Osteoblast (primary cell): Measurements from ENCODE around the gene SLC25A3. TPM values are rescaled to one million over a fixed set of nuclear protein-coding genes. Genes with fewer than 3 reads are reported as not detected.
A peak's percentile ranks its signal among the peaks of the same experiment; 100 is the strongest.

Experiments
- DNase-seq: peaks from one replicate; pipeline ENCODE4 v3.0.0; 2011; ENCODE audit warnings: low spot score, mixed read lengths; ENCODE audit not compliant: insufficient read length; ENCODE audit errors: missing footprints
- H2AFZ ChIP-seq: 2 replicates; pipeline ENCODE4 v1.6.0; 2011; ENCODE audit warnings: mild to moderate bottlenecking, low read length
- H3K27ac ChIP-seq: 2 replicates; pipeline ENCODE4 v1.5.1; 2011; ENCODE audit warnings: mild to moderate bottlenecking, low read depth, low read length, moderate library complexity
- H3K27me3 ChIP-seq: 2 replicates; pipeline ENCODE4 v1.6.0; 2012; ENCODE audit warnings: mild to moderate bottlenecking, control low read depth, inconsistent platforms, low read length, moderate library complexity; ENCODE audit not compliant: insufficient read depth
- H3K36me3 ChIP-seq: 2 replicates; pipeline ENCODE4 v1.5.1; 2011; ENCODE audit warnings: mild to moderate bottlenecking, low read length, control low read depth, moderate library complexity; ENCODE audit not compliant: insufficient read depth
- H3K4me1 ChIP-seq: 2 replicates; pipeline ENCODE4 v1.5.1; 2011; ENCODE audit warnings: mild to moderate bottlenecking, low read length, control low read depth, moderate library complexity; ENCODE audit not compliant: insufficient read depth
- H3K4me2 ChIP-seq: 2 replicates; pipeline ENCODE4 v1.6.0; 2011; ENCODE audit warnings: mild to moderate bottlenecking, low read length; ENCODE audit not compliant: insufficient read depth
- H3K4me3 ChIP-seq: fragments of 200-600 bp; sonication (generic); 3 replicates; pipeline ENCODE4 v1.5.1; 2012; ENCODE audit warnings: mild to moderate bottlenecking, low read length, inconsistent platforms; ENCODE audit not compliant: insufficient read depth
- H3K79me2 ChIP-seq: 2 replicates; pipeline ENCODE4 v1.6.0; 2012; ENCODE audit warnings: mild to moderate bottlenecking, low read length, control low read depth, inconsistent platforms; ENCODE audit not compliant: insufficient read depth
- H3K9me3 ChIP-seq: 2 replicates; pipeline ENCODE4 v1.5.1; 2011; ENCODE audit warnings: low read depth, low read length, control low read depth
- H4K20me1 ChIP-seq: 2 replicates; pipeline ENCODE4 v1.6.0; 2012; ENCODE audit warnings: mild to moderate bottlenecking, low read length, control low read depth; ENCODE audit not compliant: insufficient read depth
- total RNA-seq: library from RNA; depleted of rRNA; stranded (reverse); fragments of >200 nt; gene quantifications from 2 replicates; pipeline ENCODE4 v1.2.3, GENCODE V29; 2012
- TF ChIP-seq, protein P1 (sequence below): IDR thresholded peaks from 2 replicates; pipeline ENCODE4 v1.5.1; 2011; ENCODE audit warnings: mild to moderate bottlenecking, low read depth, low read length, moderate library complexity; ENCODE audit errors: extremely low read depth

The SLC25A3 gene
- total RNA-seq, 1 donor, result 771 TPM

DNA sequence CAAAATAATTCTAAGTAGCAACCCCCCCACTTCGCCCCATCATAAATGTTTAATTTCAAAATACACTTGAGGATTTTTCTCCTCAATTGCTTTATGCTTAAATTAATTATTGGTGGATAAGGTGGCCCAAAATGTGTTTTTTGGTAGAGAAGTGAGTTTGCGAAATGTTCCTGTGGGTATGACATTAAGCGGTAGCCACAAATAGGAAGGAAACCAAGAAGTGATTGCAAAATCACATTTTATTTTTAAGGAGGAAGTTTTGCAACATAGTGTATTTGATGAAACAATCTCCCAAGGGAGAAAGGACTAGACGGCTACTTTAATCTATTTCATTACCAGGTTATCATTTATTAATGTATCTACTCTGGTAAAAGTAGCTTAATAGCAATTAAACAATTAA is 25.5 kb downstream of the SLC25A3 start:
- Histone ChIP-seq H3K4me2 (peak overlapping the region; percentile 1), H3K79me2 (peaks cover 2% of the 10 kb centered on the region), H2AFZ (no peak overlapping the region), H3K9me3 (no peaks in the 10 kb centered on the region), H3K27ac (peak overlapping the region; percentile 19), H3K4me1 (peaks cover 10% of the 10 kb centered on the region), H3K27me3 (no peaks in the 10 kb centered on the region), H4K20me1 (no peaks in the 10 kb centered on the region), H3K4me3 (no peak overlapping the region), H3K36me3 (no peaks in the 10 kb centered on the region)
- DNase-seq, result peak; percentile 60
- TF ChIP-seq, protein P1, sequence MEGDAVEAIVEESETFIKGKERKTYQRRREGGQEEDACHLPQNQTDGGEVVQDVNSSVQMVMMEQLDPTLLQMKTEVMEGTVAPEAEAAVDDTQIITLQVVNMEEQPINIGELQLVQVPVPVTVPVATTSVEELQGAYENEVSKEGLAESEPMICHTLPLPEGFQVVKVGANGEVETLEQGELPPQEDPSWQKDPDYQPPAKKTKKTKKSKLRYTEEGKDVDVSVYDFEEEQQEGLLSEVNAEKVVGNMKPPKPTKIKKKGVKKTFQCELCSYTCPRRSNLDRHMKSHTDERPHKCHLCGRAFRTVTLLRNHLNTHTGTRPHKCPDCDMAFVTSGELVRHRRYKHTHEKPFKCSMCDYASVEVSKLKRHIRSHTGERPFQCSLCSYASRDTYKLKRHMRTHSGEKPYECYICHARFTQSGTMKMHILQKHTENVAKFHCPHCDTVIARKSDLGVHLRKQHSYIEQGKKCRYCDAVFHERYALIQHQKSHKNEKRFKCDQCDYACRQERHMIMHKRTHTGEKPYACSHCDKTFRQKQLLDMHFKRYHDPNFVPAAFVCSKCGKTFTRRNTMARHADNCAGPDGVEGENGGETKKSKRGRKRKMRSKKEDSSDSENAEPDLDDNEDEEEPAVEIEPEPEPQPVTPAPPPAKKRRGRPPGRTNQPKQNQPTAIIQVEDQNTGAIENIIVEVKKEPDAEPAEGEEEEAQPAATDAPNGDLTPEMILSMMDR, result no peak

DNA sequence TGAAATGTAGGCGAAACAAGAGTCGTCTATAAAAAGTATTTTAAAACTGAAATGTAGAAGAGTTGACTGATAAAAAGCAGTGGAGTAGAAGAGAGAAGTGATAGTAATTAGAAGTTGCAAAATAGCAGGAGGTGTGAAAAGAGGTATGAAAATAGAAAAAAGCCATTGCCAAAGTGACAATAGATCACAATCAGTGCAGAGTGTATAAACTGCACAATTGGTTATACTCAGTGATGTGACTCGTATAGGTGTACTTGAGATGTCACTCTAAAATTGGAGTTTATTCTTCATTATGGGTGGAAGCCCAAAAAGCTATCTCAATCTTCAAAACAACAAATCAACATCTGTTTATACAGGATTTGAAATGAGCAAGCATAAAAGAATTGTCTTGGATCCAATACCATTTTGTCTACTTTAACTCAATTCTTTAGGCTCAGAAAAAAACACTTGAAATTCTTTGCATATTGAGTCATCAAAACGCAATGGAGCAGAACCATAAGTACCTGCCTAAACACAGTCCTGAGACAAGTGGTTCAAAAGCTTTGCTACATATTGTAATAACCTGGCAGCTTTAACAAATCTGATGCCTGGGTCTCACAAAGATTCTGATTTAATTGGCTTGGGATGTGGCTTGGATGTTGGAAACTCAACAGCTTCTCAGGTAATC is 42.3 kb downstream of the SLC25A3 start:
- H3K27me3 ChIP-seq, result no peaks in the 10 kb centered on the region
- no peak overlapping the region for H2AFZ ChIP-seq
- no peak overlapping the region for H3K4me3 ChIP-seq
- H3K4me2 ChIP-seq, result peak overlapping the region; percentile 21
- H4K20me1 ChIP-seq, result peaks cover 19% of the 10 kb centered on the region
- H3K27ac ChIP-seq, result no peak overlapping the region
- H3K9me3 ChIP-seq, result no peaks in the 10 kb centered on the region
- peak; percentile 63 for DNase-seq
- TF ChIP-seq, protein P1, result no peak
- H3K79me2 ChIP-seq, result peaks cover 79% of the 10 kb centered on the region
- peaks cover 18% of the 10 kb centered on the region for H3K36me3 ChIP-seq
- peaks cover 9% of the 10 kb centered on the region for H3K4me1 ChIP-seq

DNA sequence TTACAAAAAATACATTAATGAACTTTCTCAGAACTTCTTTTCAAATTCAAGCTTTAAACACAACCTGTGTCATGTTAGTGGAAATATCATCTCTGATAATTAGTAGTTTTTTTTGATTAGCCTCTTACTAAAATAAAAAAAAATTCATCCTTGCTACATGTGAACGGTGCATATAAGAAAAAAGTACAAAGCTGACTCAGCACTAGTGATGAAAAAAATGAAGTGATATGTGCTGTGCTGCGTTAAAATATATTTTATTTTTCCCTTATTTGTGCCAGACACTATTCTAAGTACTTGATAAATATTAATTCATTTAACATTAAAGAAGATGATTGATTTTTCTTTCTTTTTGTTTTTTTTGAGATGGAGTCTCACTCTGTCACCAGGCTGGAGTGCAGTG is 43.6 kb downstream of the SLC25A3 start:
- H4K20me1 ChIP-seq, result peaks cover 24% of the 10 kb centered on the region

GRCh38 chr12:98638009-98638408 is 44.5 kb downstream of the SLC25A3 start:
- H3K4me1 ChIP-seq, result peaks cover 12% of the 10 kb centered on the region
- no peak overlapping the region for H3K4me3 ChIP-seq
- peaks cover 93% of the 10 kb centered on the region for H3K79me2 ChIP-seq
- DNase-seq, result no peak
- no peak overlapping the region for H3K27ac ChIP-seq
- H4K20me1 ChIP-seq, result peaks cover 24% of the 10 kb centered on the region
- no peak overlapping the region for H3K4me2 ChIP-seq
- TF ChIP-seq, protein P1, result no peak
- H2AFZ ChIP-seq, result no peak overlapping the region
- H3K36me3 ChIP-seq, result peaks cover 13% of the 10 kb centered on the region
- H3K9me3 ChIP-seq, result no peaks in the 10 kb centered on the region
- H3K27me3 ChIP-seq, result no peaks in the 10 kb centered on the region

More for the DNA sequence above, 43.6 kb downstream of the SLC25A3 start:
- TF ChIP-seq, protein P1, result no peak
- Histone ChIP-seq H3K4me2 (no peak overlapping the region), H2AFZ (no peak overlapping the region), H3K9me3 (no peaks in the 10 kb centered on the region), H3K36me3 (peaks cover 18% of the 10 kb centered on the region), H3K4me3 (no peak overlapping the region), H3K79me2 (peaks cover 90% of the 10 kb centered on the region), H3K4me1 (peaks cover 11% of the 10 kb centered on the region), H3K27ac (no peak overlapping the region), H3K27me3 (no peaks in the 10 kb centered on the region)
- DNase-seq, result no peak
